Measurements from ENCODE around the gene ABHD5.
"Not testable (repeated sequence)": the region's sequence is repeated elsewhere in the genome, so short reads cannot be mapped to it uniquely, and the experiment has no call there.

ABHD5 gene

GRCh38 chr3:43690400-43691119, at the start of gene ABHD5:
TSS of gene ABHD5 (plus strand) at chr3:43690938. CDS start at chr3:43690993, 55 bp downstream.
- Histone ChIP-seq H3K27ac (ENCODE audit: low read length) (peak within 1 kb of the TSS; percentile 66), H3K9me3 (ENCODE audit: control insufficient read depth in 2 of 2, low read length in 2 of 2) (no peaks in the 10 kb centered on the region), H3K4me1 (ENCODE audit: control insufficient read depth, insufficient read depth, low read length) (peaks cover 5% of the 10 kb centered on the region), H3K9ac (ENCODE audit: low read length in 2 of 2) (peak within 1 kb of the TSS; percentile 84 to 90), H3K27me3 (ENCODE audit: control insufficient read depth in 1 of 2, insufficient read depth in 2 of 2, low read length in 2 of 2) (no peaks in the 10 kb centered on the region), H3K36me3 (ENCODE audit: control insufficient read depth in 2 of 2, insufficient read depth in 2 of 2, low read length in 2 of 2) (no peaks in the 10 kb centered on the region), H3K4me3 (ENCODE audit: low read length in 2 of 2) (peak within 1 kb of the TSS; percentile 84 to 96)

GRCh38 chr3:43641306-43642114, 49.2 kb upstream of the ABHD5 start:
- H3K36me3 ChIP-seq (ENCODE audit: control insufficient read depth in 2 of 2, insufficient read depth in 2 of 2, low read length in 2 of 2), result no peaks in the 10 kb centered on the region
- no peak overlapping the region for H3K27ac ChIP-seq (ENCODE audit: low read length)
- no peaks in the 10 kb centered on the region for H3K9me3 ChIP-seq (ENCODE audit: control insufficient read depth in 2 of 2, low read length in 2 of 2)
- no peaks in the 10 kb centered on the region for H3K4me1 ChIP-seq (ENCODE audit: control insufficient read depth, insufficient read depth, low read length)
- no peak overlapping the region for H3K4me3 ChIP-seq (ENCODE audit: low read length in 2 of 2)
- no peaks in the 10 kb centered on the region for H3K27me3 ChIP-seq (ENCODE audit: control insufficient read depth in 1 of 2, insufficient read depth in 2 of 2, low read length in 2 of 2)
- no peak overlapping the region for H3K9ac ChIP-seq (ENCODE audit: low read length in 2 of 2)

GRCh38 chr3:43644443-43644842, 46.3 kb upstream of the ABHD5 start:
- Histone ChIP-seq H3K9ac (ENCODE audit: low read length in 2 of 2) (no peak overlapping the region), H3K9me3 (ENCODE audit: control insufficient read depth in 2 of 2, low read length in 2 of 2) (no peaks in the 10 kb centered on the region), H3K27ac (ENCODE audit: low read length) (no peak overlapping the region), H3K4me3 (ENCODE audit: low read length in 2 of 2) (no peak overlapping the region), H3K4me1 (ENCODE audit: control insufficient read depth, insufficient read depth, low read length) (no peaks in the 10 kb centered on the region), H3K27me3 (ENCODE audit: control insufficient read depth in 1 of 2, insufficient read depth in 2 of 2, low read length in 2 of 2) (no peaks in the 10 kb centered on the region), H3K36me3 (ENCODE audit: control insufficient read depth in 2 of 2, insufficient read depth in 2 of 2, low read length in 2 of 2) (no peaks in the 10 kb centered on the region)

GRCh38 chr3:43647331-43648166, 43.2 kb upstream of the ABHD5 start:
- no peak overlapping the region for H3K27ac ChIP-seq (ENCODE audit: low read length)
- H3K4me1 ChIP-seq (ENCODE audit: control insufficient read depth, insufficient read depth, low read length), result no peaks in the 10 kb centered on the region
- H3K9ac ChIP-seq (ENCODE audit: low read length in 2 of 2), result no peak overlapping the region
- no peaks in the 10 kb centered on the region for H3K36me3 ChIP-seq (ENCODE audit: control insufficient read depth in 2 of 2, insufficient read depth in 2 of 2, low read length in 2 of 2)
- H3K27me3 ChIP-seq (ENCODE audit: control insufficient read depth in 1 of 2, insufficient read depth in 2 of 2, low read length in 2 of 2), result no peaks in the 10 kb centered on the region
- no peak overlapping the region for H3K4me3 ChIP-seq (ENCODE audit: low read length in 2 of 2)
- H3K9me3 ChIP-seq (ENCODE audit: control insufficient read depth in 2 of 2, low read length in 2 of 2), result no peaks in the 10 kb centered on the region

- no peak overlapping the region for H3K27ac ChIP-seq (ENCODE audit: low read length)
- H3K9ac ChIP-seq (ENCODE audit: low read length in 2 of 2), result no peak overlapping the region
- H3K9me3 ChIP-seq (ENCODE audit: control insufficient read depth in 2 of 2, low read length in 2 of 2), result no peaks in the 10 kb centered on the region
- no peak overlapping the region for H3K4me3 ChIP-seq (ENCODE audit: low read length in 2 of 2)
- H3K27me3 ChIP-seq (ENCODE audit: control insufficient read depth in 1 of 2, insufficient read depth in 2 of 2, low read length in 2 of 2), result no peaks in the 10 kb centered on the region
- no peaks in the 10 kb centered on the region for H3K36me3 ChIP-seq (ENCODE audit: control insufficient read depth in 2 of 2, insufficient read depth in 2 of 2, low read length in 2 of 2)
- H3K4me1 ChIP-seq (ENCODE audit: control insufficient read depth, insufficient read depth, low read length), result no peaks in the 10 kb centered on the region
Measured at GRCh38 chr3:43648957-43649356, 41.8 kb upstream of the ABHD5 start.

- Histone ChIP-seq H3K4me3 (ENCODE audit: low read length in 2 of 2) (no peak overlapping the region), H3K9ac (ENCODE audit: low read length in 2 of 2) (no peak overlapping the region), H3K27ac (ENCODE audit: low read length) (no peak overlapping the region)
Measured at GRCh38 chr3:43649365-43649968, 41.3 kb upstream of the ABHD5 start.

GRCh38 chr3:43650345-43650744, 40.4 kb upstream of the ABHD5 start:
- Histone ChIP-seq H3K9ac (ENCODE audit: low read length in 2 of 2) (no peak overlapping the region), H3K9me3 (ENCODE audit: control insufficient read depth in 2 of 2, low read length in 2 of 2) (no peaks in the 10 kb centered on the region)

More at GRCh38 chr3:43649365-43649968, 41.3 kb upstream of the ABHD5 start:
- no peaks in the 10 kb centered on the region for H3K9me3 ChIP-seq (ENCODE audit: control insufficient read depth in 2 of 2, low read length in 2 of 2)
- no peaks in the 10 kb centered on the region for H3K4me1 ChIP-seq (ENCODE audit: control insufficient read depth, insufficient read depth, low read length)
- H3K36me3 ChIP-seq (ENCODE audit: control insufficient read depth in 2 of 2, insufficient read depth in 2 of 2, low read length in 2 of 2), result no peaks in the 10 kb centered on the region
- H3K27me3 ChIP-seq (ENCODE audit: control insufficient read depth in 1 of 2, insufficient read depth in 2 of 2, low read length in 2 of 2), result no peaks in the 10 kb centered on the region

GRCh38 chr3:43656390-43656789, 34.3 kb upstream of the ABHD5 start:
- not testable (repeated sequence) for H3K9me3 ChIP-seq (ENCODE audit: control insufficient read depth in 2 of 2, low read length in 2 of 2); H3K9ac ChIP-seq (ENCODE audit: low read length in 2 of 2); H3K27ac ChIP-seq (ENCODE audit: low read length); H3K4me1 ChIP-seq (ENCODE audit: control insufficient read depth, insufficient read depth, low read length); H3K27me3 ChIP-seq (ENCODE audit: control insufficient read depth in 1 of 2, insufficient read depth in 2 of 2, low read length in 2 of 2); H3K36me3 ChIP-seq (ENCODE audit: control insufficient read depth in 2 of 2, insufficient read depth in 2 of 2, low read length in 2 of 2); H3K4me3 ChIP-seq (ENCODE audit: low read length in 2 of 2)

More at GRCh38 chr3:43650345-43650744, 40.4 kb upstream of the ABHD5 start:
- Histone ChIP-seq H3K4me3 (ENCODE audit: low read length in 2 of 2) (no peak overlapping the region), H3K27ac (ENCODE audit: low read length) (no peak overlapping the region), H3K27me3 (ENCODE audit: control insufficient read depth in 1 of 2, insufficient read depth in 2 of 2, low read length in 2 of 2) (no peaks in the 10 kb centered on the region), H3K36me3 (ENCODE audit: control insufficient read depth in 2 of 2, insufficient read depth in 2 of 2, low read length in 2 of 2) (no peaks in the 10 kb centered on the region), H3K4me1 (ENCODE audit: control insufficient read depth, insufficient read depth, low read length) (no peaks in the 10 kb centered on the region)

GRCh38 chr3:43659250-43659880, 31.4 kb upstream of the ABHD5 start:
- Histone ChIP-seq H3K4me3 (ENCODE audit: low read length in 2 of 2) (no peak overlapping the region), H3K36me3 (ENCODE audit: control insufficient read depth in 2 of 2, insufficient read depth in 2 of 2, low read length in 2 of 2) (no peaks in the 10 kb centered on the region), H3K27me3 (ENCODE audit: control insufficient read depth in 1 of 2, insufficient read depth in 2 of 2, low read length in 2 of 2) (no peaks in the 10 kb centered on the region), H3K27ac (ENCODE audit: low read length) (no peak overlapping the region), H3K9me3 (ENCODE audit: control insufficient read depth in 2 of 2, low read length in 2 of 2) (no peaks in the 10 kb centered on the region), H3K4me1 (ENCODE audit: control insufficient read depth, insufficient read depth, low read length) (no peaks in the 10 kb centered on the region), H3K9ac (ENCODE audit: low read length in 2 of 2) (no peak overlapping the region)

GRCh38 chr3:43661376-43661775, 29.4 kb upstream of the ABHD5 start:
- not testable (repeated sequence) for H3K36me3 ChIP-seq (ENCODE audit: control insufficient read depth in 2 of 2, insufficient read depth in 2 of 2, low read length in 2 of 2)

More at GRCh38 chr3:43661376-43661775, 29.4 kb upstream of the ABHD5 start:
- not testable (repeated sequence) for H3K27me3 ChIP-seq (ENCODE audit: control insufficient read depth in 1 of 2, insufficient read depth in 2 of 2, low read length in 2 of 2); H3K9ac ChIP-seq (ENCODE audit: low read length in 2 of 2); H3K9me3 ChIP-seq (ENCODE audit: control insufficient read depth in 2 of 2, low read length in 2 of 2); H3K27ac ChIP-seq (ENCODE audit: low read length); H3K4me1 ChIP-seq (ENCODE audit: control insufficient read depth, insufficient read depth, low read length); H3K4me3 ChIP-seq (ENCODE audit: low read length in 2 of 2)

Data from stomach smooth muscle (tissue), 2 donors.